Uterus (tissue), 2 donors: ENCODE results near the gene TRAPPC11.

Source experiments
- POLR2A ChIP-seq, 2 donors: fragments of 450-650 bp; IDR thresholded peaks; one replicate each; pipeline ENCODE4 v1.6.1; 2016; ENCODE audit warnings: antibody characterized with exemption in 2 of 2, mild to moderate bottlenecking in 1 of 2, moderate library complexity in 1 of 2
- TF ChIP-seq, protein P1 (sequence below), 4 experiments: fragments of 200-600 bp in 2 of 4; fragments of 450-650 bp in 2 of 4; sonication (generic) in 2 of 4; IDR thresholded peaks; one replicate each; pipeline ENCODE4 v1.5.1; 2016 to 2019; ENCODE audit warnings: antibody characterized with exemption in 4 of 4, mild to moderate bottlenecking in 2 of 4, moderate library complexity in 1 of 4

DNA sequence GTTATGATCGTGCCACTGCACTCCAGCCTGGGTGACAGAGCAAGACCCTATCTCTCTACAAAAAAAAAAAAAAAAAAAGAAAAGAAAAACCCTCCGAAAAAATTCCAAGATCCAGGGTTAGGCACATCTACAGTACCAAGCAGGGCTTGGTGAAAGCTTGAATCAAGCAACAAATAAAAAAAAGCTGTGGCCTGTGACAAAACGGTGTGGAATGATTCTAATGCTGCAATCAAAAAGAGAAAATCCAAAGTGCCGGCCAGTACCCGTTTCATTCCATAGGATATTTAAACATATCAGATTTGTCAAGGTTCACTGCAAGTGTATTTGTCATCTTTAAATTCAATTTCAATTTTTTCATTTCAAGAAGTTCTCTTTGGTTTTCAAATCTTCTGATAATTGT lies 20.7 kb upstream of the TRAPPC11 start:
- no peak for TF ChIP-seq POLR2A (IDR thresholded peaks at IDR 0.05)
- TF ChIP-seq, protein P1, sequence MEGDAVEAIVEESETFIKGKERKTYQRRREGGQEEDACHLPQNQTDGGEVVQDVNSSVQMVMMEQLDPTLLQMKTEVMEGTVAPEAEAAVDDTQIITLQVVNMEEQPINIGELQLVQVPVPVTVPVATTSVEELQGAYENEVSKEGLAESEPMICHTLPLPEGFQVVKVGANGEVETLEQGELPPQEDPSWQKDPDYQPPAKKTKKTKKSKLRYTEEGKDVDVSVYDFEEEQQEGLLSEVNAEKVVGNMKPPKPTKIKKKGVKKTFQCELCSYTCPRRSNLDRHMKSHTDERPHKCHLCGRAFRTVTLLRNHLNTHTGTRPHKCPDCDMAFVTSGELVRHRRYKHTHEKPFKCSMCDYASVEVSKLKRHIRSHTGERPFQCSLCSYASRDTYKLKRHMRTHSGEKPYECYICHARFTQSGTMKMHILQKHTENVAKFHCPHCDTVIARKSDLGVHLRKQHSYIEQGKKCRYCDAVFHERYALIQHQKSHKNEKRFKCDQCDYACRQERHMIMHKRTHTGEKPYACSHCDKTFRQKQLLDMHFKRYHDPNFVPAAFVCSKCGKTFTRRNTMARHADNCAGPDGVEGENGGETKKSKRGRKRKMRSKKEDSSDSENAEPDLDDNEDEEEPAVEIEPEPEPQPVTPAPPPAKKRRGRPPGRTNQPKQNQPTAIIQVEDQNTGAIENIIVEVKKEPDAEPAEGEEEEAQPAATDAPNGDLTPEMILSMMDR (IDR thresholded peaks at IDR 0.05) = no peak
